GM04503 (cell line): ENCODE results near the gene SYT1.

Experiments used
- DNase-seq: peaks from one replicate; pipeline ENCODE4 v3.0.0-alpha.2; 2012; ENCODE audit warnings: low read depth

Gene SYT1

DNA sequence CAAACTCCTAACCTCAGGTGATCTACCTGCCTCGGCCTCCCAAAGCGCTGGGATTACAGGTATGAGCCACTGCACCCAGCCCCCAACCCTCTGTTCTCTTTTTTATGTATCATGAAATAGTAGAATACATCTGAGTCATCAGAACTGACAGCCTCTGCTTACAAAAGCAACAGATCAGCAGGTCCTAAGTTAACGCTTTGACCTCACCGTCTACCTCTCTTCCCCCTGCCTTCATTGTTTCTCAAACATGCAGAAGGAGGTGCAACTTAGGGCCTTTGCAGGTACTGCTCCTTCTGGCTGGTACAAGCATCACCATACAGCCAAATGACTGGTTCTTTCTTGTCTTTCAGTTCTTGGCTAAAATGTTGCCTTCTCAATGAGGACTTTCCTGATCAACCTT, 577.0 kb downstream of the SYT1 start:
- DNase-seq = no peak

DNA sequence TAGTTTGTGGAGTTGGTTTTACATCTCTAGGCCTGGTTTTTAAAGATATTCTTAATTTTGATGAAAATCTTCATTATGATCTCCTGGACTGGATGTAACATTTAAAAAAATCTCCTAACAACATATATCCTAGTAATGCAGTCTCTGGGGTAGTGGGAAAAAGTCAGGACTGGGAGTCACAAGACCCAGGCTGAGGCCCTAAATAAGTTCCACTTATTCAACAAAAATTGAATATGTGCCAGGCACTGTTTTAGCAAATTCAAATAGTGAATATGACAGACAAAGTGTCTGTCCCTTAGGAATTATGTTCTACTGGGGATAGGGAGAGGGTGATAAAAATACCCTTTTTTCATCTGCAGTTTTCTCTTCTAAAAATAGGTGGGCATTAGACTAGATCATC, 577.8 kb downstream of the SYT1 start:
- DNase-seq = no peak

DNA sequence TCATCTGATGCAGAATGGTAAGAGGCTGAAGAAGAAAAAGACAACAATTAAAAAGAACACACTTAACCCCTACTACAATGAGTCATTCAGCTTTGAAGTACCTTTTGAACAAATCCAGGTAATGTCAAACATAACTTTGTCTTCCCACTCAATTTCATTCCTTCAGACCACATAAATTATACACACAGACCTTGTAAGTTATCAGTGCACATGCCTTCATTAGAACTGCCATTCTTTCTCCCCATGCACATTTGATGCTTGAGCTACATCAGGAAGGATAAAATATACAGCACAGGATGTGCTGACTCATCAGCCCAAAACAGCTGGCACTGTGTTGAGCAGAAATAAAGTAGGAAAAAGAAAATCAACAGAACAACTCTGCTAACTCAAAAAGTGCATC, 579.5 kb downstream of the SYT1 start:
- no peak for DNase-seq

DNA sequence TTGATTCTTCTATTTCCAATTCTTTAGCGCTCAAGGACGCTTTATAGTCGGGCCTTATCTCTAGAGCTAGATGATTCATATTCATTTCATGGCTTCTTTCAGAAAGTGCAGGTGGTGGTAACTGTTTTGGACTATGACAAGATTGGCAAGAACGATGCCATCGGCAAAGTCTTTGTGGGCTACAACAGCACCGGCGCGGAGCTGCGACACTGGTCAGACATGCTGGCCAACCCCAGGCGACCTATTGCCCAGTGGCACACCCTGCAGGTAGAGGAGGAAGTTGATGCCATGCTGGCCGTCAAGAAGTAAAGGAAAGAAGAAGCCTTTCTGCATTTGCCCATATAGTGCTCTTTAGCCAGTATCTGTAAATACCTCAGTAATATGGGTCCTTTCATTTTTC, 584.2 kb downstream of the SYT1 start:
- DNase-seq = no peak

DNA sequence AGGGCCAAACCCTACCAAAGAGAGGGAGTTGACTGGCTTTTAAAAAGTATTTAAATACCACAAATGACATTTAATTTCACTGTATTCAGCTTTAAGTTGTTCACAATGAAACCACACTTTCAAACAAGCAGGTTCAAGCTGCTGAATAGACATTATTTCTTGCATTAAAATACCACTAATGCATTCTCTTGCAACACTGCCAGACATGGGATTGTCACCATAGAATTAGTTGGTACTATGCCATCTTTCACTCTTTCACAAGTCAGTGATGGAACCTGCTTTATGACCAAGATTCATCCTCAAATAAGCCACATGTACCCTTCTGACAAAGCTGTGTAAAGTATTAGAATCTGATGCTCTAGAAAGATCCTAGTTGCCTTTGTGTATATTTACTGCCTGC, 586.8 kb downstream of the SYT1 start:
- DNase-seq = no peak

DNA sequence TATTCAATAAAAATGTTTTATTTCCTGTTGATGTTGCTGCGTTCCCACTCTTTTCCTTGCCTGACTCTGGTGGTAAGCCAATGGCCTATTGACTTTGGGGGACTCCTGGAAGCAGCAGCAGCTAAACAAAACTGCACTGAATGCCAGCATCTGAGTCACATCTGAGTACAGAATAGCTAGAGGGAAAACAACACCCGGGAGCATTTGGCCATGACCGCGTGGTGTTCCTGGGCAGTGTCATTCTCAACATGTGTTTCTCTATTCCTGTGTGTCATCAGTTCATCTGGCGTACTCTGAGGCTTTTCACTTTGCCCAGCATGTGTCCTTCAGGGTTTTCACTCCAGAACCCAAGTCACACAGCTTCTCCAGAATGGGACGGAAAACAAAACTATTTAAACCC, 587.4 kb downstream of the SYT1 start:
- peak; percentile 89 for DNase-seq

DNA sequence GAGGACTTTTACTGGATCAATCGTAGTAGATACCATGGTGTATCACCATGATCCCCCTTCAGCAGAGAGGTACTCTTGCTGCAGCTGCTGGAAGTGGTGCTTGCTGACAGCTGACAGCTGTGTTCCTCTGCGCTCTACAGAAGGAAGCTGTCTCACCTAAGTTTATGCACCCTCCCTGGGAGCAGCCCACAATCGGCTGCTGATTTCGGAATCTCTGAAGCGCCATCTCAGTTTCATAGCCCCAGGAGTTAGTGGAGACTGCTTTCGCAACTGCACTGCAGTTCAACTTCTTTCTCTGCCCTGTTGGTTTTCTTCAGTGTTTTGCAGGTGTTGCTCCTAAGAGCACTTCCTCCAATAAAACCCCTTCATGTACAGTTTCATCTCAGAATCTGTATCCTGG, 588.3 kb downstream of the SYT1 start:
- DNase-seq = no peak

DNA sequence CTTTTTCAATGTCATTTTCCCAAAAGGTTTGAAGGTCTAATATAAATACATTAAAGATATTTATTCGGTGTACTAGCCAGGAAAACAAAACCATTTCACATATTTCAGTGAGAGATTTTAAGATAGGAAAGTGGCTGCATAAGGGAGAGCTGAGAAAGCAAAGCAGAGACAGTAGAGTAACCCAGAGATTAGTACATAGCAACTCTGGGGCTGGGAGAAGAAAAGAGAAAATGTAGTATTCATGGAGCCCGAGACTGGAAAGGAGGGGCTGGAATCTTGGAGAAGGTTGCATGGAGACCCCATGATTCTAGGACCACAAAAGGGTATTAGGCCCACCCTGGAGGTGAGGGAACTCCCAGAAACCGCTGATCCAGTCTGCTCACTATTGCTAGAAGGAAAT, 589.2 kb downstream of the SYT1 start:
- no peak for DNase-seq

DNA sequence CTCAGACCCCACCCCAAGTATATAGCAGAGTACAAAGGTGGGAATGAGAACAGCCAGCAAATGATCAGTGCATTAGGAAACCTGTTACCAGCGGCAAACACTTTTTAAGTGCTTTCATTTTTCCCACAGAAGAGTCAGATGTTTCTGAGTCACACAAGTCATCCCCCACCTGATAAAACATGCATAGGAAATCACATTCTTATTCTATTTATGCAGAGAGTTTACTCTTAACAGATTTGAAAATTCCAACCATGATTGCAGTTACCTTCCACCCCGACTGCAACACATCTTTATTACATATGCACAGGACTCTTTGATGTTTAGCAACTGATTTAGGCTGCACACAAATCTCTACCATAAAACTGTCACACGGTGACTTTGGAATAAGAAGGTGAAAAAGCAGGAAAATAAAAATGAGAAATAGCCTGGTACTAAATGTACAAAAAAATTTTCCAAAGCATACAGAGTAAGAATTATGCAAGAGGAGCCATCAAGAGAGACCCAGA, 589.8 kb downstream of the SYT1 start:
- no peak for DNase-seq

DNA sequence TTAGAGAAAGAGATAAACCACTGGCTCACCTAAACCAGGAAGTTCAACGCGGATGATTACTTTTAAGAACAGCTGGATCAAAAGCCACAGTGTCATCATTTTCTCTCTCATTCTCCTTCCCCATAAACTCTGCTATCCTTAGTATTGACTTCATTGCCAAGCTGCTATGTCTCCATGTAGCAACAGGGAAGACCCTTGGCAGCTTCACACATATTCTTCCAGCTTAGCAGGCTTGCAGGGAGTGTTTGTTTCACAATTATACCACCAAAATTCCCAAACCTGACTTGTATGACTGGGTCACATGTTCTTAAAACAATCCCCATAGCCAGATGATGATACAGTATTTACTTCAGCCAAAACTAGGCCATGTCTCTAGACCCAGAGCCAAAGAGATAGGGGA, 590.7 kb downstream of the SYT1 start:
- no peak for DNase-seq

DNA sequence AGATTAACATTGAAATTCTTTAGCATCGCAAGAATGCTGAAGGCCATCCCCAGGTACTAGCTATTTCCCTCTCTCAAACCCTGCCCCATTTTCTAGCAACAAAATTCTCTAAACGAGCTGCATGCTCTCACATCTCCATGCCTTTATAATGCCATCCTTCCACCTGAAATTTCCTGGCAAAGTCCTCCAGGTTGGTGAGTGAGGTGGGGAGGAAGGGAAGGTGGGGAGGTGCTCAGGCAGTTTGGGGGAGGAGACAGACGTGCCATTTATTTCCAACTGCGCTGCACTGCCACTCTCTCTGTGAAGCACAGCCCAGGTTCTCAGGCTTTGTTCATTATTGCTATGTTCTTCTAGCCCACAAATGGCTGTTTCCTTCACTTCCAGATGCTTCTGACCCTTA, 617.7 kb downstream of the SYT1 start:
- DNase-seq = no peak

DNA sequence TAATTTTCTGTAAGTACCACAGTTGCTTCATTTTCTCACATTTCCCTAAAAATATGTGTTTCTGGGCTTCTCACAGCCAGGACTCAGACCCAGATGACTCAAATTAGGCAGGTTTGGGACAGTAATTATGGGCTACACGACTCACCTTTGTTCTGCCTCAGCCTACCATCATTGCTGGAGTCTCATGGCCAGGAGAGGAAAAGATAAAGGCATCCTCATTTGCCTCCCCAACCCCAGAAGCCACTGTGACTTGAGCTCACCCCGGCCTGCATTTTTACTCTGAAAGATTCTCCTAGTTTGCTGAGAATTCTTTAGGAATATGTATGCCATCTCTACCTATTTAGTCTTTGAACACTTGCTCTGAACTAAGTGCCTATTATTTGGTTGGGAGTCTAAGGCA, 618.3 kb downstream of the SYT1 start:
- DNase-seq = no peak

DNA sequence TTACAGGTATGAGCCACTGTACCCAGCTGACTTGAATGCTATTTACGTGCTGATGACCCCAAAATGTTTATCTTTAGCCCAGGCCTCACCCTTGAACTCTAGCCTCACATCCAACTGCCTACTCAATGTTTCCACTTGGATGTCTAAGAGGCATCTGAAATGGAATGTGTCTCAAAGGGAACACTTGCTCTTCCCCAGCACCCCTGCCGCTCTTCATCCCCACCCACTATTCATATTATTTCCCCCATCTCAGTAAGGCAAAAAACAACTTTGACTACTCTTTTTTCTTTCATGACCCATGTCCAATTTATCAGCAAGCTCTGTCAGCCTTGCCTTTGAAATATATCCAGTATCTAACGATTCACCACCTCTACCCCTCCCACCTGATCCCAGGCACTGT, 621.6 kb downstream of the SYT1 start:
- DNase-seq = no peak

DNA sequence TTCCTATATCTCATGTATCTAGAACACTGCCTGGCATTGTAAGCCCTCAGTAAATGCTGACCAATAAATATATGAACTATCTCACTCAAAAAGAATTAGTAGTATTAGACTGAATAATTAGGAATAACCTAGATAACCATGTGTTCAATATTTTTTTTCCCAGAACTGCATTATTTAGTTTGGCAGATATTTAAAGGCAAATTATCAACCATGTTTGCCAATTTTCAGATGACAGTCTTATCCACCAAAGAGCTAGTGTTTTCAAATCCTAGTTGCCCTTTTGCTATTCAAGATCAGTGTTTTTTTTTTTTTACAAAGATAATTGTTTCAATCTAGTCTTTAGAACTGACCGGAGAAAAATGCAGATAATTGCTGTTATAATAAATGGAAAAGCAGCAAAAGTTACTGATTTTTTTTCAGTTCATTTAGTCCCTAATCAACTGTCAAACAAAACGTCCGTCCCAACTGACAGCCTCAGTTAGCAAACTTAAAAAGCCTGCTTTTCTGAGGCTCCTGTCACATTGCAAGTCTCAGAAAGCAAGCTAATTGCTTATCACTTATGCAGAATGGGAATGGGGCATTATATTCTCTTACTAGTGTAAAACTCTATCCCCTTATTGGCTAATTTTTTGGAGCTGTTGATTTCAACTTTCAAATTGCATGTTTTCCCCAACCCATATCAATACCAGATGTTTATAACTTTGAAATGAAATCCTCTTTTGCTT, 623.0 kb downstream of the SYT1 start:
- no peak for DNase-seq
